HEK293T (cell line): ENCODE measurements around the gene MPRIP.

Source experiments
- CTCF ChIA-PET: fragments of 350-600 bp; formaldehyde crosslinking; extraction: SDS; loops from one replicate; lab custom pipeline; 2021; ENCODE audit warnings: antibody characterized with exemption, inconsistent platforms; lab: Yijun Ruan, JAX
- POLR2A ChIA-PET: fragments of 350-600 bp; formaldehyde crosslinking; extraction: SDS; loops from one replicate; lab custom pipeline; 2020; ENCODE audit warnings: antibody characterized with exemption, inconsistent platforms; lab: Yijun Ruan, JAX
- DNase-seq: peaks from one replicate; pipeline ENCODE4 v3.0.0; 2012; ENCODE audit warnings: mixed read lengths; ENCODE audit errors: extremely low spot score
- ARNT ChIP-seq: fragments of 450-650 bp; IDR thresholded peaks from 2 replicates; pipeline ENCODE4 v1.6.1; 2017; ENCODE audit warnings: mild to moderate bottlenecking
- BHLHE40 ChIP-seq: fragments of 450-650 bp; IDR thresholded peaks from 2 replicates; pipeline ENCODE4 v1.6.1; 2016; ENCODE audit warnings: mild to moderate bottlenecking, moderate library complexity, borderline replicate concordance
- CTBP1 ChIP-seq: fragments of 450-650 bp; IDR thresholded peaks from 2 replicates; pipeline ENCODE4 v1.6.1; 2016; ENCODE audit warnings: borderline replicate concordance
- ELF4 ChIP-seq: fragments of 450-650 bp; IDR thresholded peaks from 2 replicates; pipeline ENCODE4 v1.6.1; 2017; ENCODE audit warnings: antibody characterized with exemption
- FOXA1 ChIP-seq: fragments of 450-650 bp; IDR thresholded peaks from 2 replicates; pipeline ENCODE4 v1.6.1; 2016; ENCODE audit warnings: mild to moderate bottlenecking
- FOXK2 ChIP-seq: fragments of 450-650 bp; IDR thresholded peaks from 2 replicates; pipeline ENCODE4 v1.6.1; 2016; ENCODE audit warnings: mild to moderate bottlenecking
- FOXM1 ChIP-seq: fragments of 450-650 bp; IDR thresholded peaks from 2 replicates; pipeline ENCODE4 v1.6.1; 2017; ENCODE audit warnings: mild to moderate bottlenecking, borderline replicate concordance
- HDGF ChIP-seq: fragments of 450-650 bp; IDR thresholded peaks from 2 replicates; pipeline ENCODE4 v1.6.1; 2017; ENCODE audit warnings: antibody characterized with exemption, borderline replicate concordance
- L3MBTL2 ChIP-seq: fragments of 450-650 bp; conservative IDR thresholded peaks from 2 replicates; pipeline ENCODE4 v1.6.1; 2016; ENCODE audit warnings: mild to moderate bottlenecking
- LEF1 ChIP-seq: fragments of 450-650 bp; IDR thresholded peaks from 2 replicates; pipeline ENCODE4 v1.6.1; 2017; ENCODE audit warnings: mild to moderate bottlenecking, borderline replicate concordance
- NFRKB ChIP-seq: fragments of 450-650 bp; IDR thresholded peaks from 2 replicates; pipeline ENCODE4 v1.6.1; 2016; ENCODE audit warnings: mild to moderate bottlenecking, moderate library complexity
- SP1 ChIP-seq: fragments of 450-650 bp; IDR thresholded peaks from 2 replicates; pipeline ENCODE4 v1.6.1; 2017
- SUZ12 ChIP-seq: fragments of 450-650 bp; IDR thresholded peaks from 2 replicates; pipeline ENCODE4 v1.6.1; 2016; ENCODE audit warnings: mild to moderate bottlenecking
- TARDBP ChIP-seq: fragments of 450-650 bp; IDR thresholded peaks from 2 replicates; pipeline ENCODE4 v1.6.1; 2016
- ZNF384 ChIP-seq: fragments of 450-650 bp; IDR thresholded peaks from 2 replicates; pipeline ENCODE4 v1.6.1; 2016
- TF ChIP-seq, protein P1 (sequence below): fragments of 450-650 bp; IDR thresholded peaks from 2 replicates; pipeline ENCODE4 v1.6.1; 2016

MPRIP gene

DNA sequence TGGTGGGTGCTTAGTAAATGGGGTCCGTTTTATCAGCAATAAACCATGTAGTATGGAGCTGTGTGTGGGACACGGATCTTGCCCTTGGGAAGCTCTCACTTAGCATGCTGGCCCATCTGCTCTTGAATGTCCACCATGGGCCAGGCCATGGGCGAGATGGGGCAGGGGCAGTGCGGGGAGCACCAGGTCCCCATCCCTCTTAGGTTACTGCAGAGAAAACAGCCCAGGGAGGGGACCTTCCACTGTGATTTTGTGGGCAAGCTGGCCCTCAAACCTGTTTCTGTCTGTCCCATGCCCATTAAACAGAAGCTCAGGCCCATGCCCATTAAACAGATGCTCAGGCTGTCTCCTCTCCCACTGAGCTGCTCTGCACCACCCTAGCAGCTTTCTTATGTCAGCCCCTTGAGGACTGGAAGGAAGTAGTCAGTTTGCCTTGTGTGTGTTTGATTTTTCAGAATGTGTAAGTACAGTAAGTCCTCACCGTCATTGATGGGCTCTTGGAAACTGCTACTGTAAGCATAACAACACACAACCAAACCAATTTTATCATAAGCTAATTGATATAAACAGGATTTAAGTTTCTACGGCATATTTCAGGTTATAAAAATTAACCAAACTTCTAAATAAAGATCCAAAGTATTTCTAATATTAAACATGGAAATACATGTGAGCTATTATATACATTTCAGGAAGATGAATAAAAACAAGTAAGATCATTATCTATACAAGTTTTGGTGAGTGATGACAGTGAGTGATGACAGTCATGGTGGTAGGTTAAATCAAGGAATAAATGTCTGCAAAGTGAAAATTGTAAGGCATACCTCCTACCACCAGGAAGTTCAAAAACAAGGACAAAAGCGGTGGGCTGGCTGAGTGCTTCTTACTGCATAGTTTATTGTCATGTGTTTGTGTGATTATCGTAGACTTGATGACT lies 11.5 kb downstream of the MPRIP start:
- CTCF ChIA-PET = interaction anchor here (0.6 kb wide), 1 partner anchor 13 kb away, joined by 3 read pairs; no protein-coding TSS in a partner anchor
- no peak for DNase-seq
- POLR2A ChIA-PET = interaction anchor here (1.0 to 1.9 kb wide), 2 partner anchors 11 to 227 kb away, joined by 4 to 7 read pairs; partner anchors contain the start of genes COPS3 and MPRIP
- no peak for TF ChIP-seq ZNF384
- TF ChIP-seq, protein P1, sequence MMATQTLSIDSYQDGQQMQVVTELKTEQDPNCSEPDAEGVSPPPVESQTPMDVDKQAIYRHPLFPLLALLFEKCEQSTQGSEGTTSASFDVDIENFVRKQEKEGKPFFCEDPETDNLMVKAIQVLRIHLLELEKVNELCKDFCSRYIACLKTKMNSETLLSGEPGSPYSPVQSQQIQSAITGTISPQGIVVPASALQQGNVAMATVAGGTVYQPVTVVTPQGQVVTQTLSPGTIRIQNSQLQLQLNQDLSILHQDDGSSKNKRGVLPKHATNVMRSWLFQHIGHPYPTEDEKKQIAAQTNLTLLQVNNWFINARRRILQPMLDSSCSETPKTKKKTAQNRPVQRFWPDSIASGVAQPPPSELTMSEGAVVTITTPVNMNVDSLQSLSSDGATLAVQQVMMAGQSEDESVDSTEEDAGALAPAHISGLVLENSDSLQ = 0 out of 2 replicates have a peak, but pooled peaks have one; percentile 7

- ChIA-PET CTCF (interaction anchor here (0.6 to 1.0 kb wide), 2 partner anchors 46 to 437 kb away, joined by 3 read pairs; no protein-coding TSS in a partner anchor), POLR2A (interaction anchor here (1.9 kb wide), 1 partner anchor 12 kb away, joined by 7 read pairs; the partner anchor contains the start of gene MPRIP)
- TF ChIP-seq SUZ12 = no peak
- no peak for TF ChIP-seq CTBP1
- TF ChIP-seq FOXA1 = no peak
- no peak for TF ChIP-seq LEF1
- no peak for TF ChIP-seq FOXK2
- no peak for TF ChIP-seq HDGF
- TF ChIP-seq L3MBTL2 = no peak
These were observed 12.4 kb downstream of the MPRIP start for GRCh38 chr17:17054636-17055035.

DNA sequence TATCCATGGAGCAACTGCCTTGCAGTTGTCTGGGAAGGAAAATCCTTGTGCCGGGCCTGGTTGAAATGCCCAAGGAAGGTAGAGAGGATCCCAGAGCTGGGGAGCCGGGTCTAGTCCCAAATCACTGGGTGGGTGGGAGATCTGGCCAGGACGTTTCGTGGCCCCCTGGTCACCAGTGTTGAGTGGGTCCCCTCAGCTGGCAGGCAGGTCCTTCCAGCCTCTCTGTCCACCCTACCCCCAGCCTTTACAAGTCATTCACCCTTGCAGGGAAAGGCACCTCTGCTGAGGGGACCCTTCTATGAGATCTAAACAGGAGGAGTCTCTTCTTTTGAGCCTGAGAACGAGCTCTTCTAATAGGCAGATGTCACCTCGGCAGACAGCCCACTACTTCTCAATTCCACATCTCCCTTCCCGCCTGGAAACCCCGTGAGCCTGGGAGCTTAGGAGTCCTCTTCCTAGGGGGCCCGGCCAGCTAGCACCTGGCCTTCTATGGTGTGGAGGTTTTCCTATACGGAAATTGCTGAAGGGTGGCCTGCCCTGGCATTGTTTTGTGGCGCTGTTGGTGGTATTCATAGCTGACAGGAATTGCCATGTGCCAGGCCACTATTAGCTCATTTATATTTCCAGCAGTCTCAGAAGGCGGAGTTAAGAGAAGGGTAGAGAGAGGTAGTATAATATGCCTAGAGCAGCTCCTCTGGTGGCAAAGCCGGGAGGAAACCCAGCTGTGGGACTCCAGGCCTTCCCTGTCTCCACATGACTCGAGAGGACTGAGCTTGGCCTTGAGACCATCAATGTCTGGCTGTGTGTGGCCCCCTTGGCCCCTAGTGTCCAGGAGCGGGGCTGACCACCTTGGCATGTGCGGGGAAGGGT lies 13.3 kb downstream of the MPRIP start:
- no peak for DNase-seq
- CTCF ChIA-PET = interaction anchor here (0.6 to 1.0 kb wide), 3 partner anchors 20 to 436 kb away, joined by 3 read pairs; no protein-coding TSS in a partner anchor
- TF ChIP-seq SUZ12 = no peak
- TF ChIP-seq CTBP1 = no peak
- no peak for TF ChIP-seq ZNF384
- no peak for TF ChIP-seq NFRKB
- no peak for TF ChIP-seq LEF1
- TF ChIP-seq BHLHE40 = no peak
- TF ChIP-seq ARNT = no peak
- no peak for TF ChIP-seq HDGF
- TF ChIP-seq FOXM1 = no peak
- no peak for TF ChIP-seq L3MBTL2
- TF ChIP-seq TARDBP = no peak
- no peak for TF ChIP-seq FOXK2
- no peak for TF ChIP-seq SP1
- no peak for TF ChIP-seq ELF4
- TF ChIP-seq FOXA1 = no peak
- POLR2A ChIA-PET = interaction anchor here (0.9 to 1.0 kb wide), 2 partner anchors 11 kb away, joined by 3 to 5 read pairs; no protein-coding TSS in a partner anchor

More at GRCh38 chr17:17054636-17055035, 12.4 kb downstream of the MPRIP start:
- no peak for DNase-seq

DNA sequence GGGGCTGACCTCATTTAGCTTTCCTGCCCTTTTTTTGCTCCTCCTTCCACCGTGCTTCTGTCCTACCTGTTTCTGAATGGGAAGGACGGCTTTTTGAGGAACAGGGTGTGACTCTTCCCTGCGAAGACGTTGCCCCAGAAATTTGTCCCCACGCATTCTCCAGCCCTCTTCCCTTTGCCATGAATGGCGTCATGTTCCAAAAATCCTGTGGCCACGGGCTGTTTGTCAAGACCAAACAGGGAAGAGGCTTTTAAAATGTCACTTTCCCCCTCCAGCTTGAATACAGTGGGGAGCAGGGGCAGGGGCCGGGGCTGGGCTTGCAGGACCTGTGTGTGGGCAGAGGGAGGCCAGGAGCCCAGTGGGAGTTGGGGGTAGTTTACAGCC lies 13.9 kb downstream of the MPRIP start:
- POLR2A ChIA-PET = interaction anchor here (0.9 to 1.0 kb wide), 2 partner anchors 11 kb away, joined by 3 to 5 read pairs; no protein-coding TSS in a partner anchor
- CTCF ChIA-PET = interaction anchor here (0.8 kb wide), 1 partner anchor 19 kb away, joined by 3 read pairs; no protein-coding TSS in a partner anchor
- TF ChIP-seq HDGF = no peak
- no peak for TF ChIP-seq ZNF384
- no peak for TF ChIP-seq LEF1
- no peak for TF ChIP-seq CTBP1
- TF ChIP-seq, protein P1 = no peak
- no peak for TF ChIP-seq NFRKB
- TF ChIP-seq L3MBTL2 = no peak
- DNase-seq = no peak

GRCh38 chr17:17057057-17057551 lies 14.8 kb downstream of the MPRIP start:
- CTCF ChIA-PET = no interaction called here
- DNase-seq = no peak
- TF ChIP-seq HDGF (no peak), CTBP1 (no peak), LEF1 (no peak), TARDBP (no peak), L3MBTL2 (no peak), BHLHE40 (no peak), ARNT (no peak), FOXM1 (no peak), FOXK2 (no peak), ELF4 (no peak), NFRKB (no peak), ZNF384 (no peak), SUZ12 (no peak), FOXA1 (no peak), SP1 (no peak)
- TF ChIP-seq, protein P1 = no peak
- POLR2A ChIA-PET = interaction anchor here (1.0 to 1.3 kb wide), 4 partner anchors 10 to 16 kb away, joined by 3 read pairs; no protein-coding TSS in a partner anchor
